Stromal cell of bone marrow (primary cell): Measurements from ENCODE around the gene KANSL1.
"Not testable (repeated sequence)": the region's sequence is repeated elsewhere in the genome, so short reads cannot be mapped to it uniquely, and the experiment has no call there.

ENCODE experiments used
- DNase-seq: peaks from one replicate; pipeline ENCODE4 v3.0.0-alpha.2; 2012; ENCODE audit warnings: low read depth

The KANSL1 gene

DNA sequence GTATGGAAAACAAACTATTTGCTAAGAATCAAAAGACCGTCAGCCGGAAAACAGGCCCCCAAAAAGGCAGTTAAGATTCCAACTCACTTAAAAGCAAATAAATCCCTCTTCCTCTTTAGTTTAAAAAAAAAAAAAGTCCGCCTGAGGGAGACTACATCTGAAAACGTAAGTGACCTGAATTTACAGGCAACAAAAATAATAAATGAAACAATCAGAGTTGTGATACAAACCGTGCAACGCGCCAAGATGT lies 1.1 kb downstream of the KANSL1 start:
- no peak for DNase-seq

DNA sequence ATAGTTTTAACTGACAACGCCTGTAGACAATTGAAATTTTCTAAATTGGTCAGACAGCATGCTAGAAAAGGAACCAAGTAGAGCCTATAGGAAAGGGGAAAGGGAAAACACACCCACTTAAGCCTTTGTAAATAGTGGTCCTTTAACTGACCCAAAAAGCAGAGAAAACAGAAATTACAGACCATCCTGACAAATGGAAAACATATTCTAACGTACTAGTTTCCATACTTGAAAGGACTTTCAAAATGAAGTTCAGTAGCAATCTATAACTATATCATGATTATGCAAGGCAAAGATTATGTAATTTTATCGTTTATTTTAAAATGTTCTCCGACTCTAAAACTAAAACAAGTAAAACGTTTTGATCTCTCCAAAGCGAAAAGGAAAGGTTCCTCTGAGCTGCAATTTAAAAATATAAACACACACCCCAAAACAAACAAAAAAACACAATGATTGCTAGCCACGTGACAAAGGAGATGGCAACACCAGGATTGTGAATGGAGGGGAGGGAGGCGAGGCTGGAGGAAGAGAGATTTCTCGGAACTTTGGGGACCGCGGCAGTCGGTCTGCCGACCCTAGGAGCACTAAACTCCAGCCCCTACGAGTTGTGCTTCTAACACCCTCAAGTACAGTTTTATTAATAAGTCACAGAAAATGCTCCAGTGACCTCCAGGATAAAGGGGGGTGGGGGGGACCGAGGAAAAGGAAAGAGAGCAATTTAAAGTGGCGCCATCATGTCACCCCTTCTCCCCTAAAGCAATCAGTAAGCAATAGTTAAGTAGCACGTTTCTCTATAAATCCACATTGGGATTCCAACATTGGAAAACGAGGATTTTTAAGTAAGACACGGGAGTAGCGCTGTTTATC lies 1.7 kb downstream of the KANSL1 start:
- no peak for DNase-seq

DNA sequence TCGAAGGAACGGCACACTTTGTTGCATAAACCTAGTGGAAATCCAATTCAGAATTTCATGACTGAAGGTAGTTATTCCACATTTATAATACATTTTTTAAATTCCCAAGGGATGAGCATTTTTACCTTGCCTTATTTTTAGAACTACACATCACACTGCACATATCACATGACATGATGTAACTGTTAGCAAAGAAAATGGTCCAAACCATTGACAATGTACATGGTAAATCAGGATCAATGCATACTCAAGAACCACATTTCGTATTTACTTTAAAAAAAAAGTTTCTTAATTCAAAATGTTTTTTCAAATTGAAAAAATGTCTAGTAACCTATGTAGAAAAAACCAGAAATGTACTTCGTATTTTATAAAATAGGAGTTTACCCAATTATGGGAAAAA lies 2.5 kb downstream of the KANSL1 start:
- DNase-seq, result no peak

DNA sequence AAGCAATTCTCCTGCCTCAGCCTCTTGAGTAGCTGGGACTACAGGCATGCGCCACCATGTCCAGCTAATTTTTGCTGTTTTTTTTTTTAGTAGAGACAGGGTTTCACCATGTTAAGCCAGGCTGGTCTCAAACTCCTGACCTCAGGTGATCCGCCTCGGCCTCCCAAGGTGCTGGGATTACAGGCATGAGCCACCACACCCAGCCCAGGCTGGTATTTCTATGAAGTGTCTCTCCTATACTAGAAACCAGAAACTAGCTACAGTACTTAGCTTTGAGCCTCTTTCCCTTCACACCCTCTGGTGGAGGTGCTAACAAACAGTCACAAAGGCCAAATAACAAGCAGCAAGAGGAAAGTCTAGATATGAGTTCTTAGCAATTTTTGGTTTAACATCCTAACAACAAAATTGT lies 6.4 kb downstream of the KANSL1 start:
- not testable (repeated sequence) for DNase-seq

DNA sequence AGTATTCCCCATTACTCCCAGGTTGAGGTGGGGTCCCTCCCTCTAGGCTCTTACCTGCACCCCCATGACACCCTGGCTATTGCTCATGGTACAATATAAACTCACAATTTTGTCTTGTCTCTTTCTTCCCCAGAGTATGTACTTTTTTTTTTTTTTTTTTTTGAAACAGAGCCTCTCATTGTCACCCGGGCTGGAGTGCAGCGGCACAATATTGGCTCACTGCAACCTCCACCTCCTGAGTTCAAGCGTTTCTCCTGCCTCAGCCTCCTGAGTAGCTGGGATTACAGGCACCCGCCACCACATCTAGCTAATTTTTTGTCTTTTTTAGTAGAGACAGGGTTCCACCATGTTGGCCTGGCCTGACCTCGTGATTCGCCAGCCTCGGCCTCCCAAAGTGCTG lies 8.5 kb downstream of the KANSL1 start:
- DNase-seq, result no peak

DNA sequence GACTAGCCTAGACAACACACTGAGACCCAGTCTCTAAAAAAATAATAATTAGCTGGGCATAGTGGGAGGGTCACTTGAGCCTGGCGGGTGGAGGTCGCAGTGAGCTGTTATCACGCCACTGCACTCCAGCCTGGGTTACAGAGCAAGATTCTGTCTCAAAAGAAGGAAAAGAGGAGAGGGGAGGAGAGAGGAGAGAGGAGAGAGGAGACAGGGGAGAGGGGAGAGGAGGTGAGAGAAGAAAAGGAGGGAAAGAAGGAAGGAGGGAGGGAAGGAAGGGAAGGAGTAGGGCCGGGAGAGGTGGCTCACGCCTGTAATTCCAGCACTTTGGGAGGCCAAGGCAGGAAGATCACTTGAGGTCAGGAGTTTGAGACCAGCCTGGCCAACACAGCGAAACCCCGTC lies 9.8 kb downstream of the KANSL1 start:
- DNase-seq, result not testable (repeated sequence)

DNA sequence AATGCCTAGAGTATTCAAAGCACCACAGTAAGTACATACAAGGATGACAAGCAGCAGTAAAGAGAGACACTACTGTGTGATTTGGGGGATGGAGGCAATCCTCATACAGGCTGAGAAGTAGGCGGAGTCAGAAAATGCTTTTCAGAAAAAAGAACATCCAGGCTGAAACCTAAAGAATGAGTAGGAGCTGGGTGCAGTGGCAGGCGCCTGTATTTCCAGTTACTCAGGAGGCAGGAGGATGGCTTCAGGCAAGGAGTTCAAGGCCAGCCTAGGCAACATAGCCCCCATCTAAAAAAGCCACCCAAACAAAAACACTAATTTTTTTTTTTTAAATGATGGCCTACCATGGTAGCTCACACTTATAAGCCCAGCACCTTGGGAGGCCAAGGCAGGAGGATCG lies 10.3 kb downstream of the KANSL1 start:
- DNase-seq, result no peak

DNA sequence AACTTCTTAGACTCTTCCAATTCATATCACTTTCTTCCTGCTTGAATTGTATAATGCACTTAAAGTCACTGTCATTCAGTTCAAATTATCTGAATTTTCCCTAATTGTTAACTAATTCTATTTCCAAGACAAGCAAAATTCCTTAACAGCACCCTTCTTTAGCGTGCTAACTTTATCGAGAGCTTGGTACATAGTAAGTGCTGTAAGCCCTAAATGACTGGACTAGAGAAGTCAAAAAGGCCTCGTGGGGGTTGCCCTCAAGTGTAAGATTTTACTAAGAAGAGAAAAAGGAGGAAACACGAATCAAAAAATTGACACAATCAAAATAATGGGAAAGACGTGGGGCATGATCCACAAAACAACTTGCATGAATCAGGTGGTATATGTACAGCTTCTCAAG lies 11.3 kb downstream of the KANSL1 start:
- no peak for DNase-seq

DNA sequence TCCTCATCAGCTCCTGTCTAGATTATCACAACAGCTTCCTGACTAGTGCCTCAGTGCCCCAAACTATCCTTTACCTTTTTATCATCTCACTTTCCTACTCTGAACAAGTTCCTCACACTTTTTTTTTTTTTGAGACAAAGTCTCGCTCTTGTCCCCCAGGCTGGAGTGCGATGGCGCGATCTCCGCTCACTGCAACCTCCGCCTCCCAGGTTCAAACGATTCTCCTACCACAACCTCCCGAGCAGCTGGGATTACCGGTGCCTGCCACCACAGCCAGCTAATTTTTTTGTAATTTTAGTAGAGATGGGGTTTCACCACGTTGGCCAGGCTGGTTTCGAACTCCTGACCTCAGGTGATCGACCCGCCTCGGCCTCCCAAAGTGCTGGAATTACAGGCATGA lies 11.9 kb downstream of the KANSL1 start:
- not testable (repeated sequence) for DNase-seq

DNA sequence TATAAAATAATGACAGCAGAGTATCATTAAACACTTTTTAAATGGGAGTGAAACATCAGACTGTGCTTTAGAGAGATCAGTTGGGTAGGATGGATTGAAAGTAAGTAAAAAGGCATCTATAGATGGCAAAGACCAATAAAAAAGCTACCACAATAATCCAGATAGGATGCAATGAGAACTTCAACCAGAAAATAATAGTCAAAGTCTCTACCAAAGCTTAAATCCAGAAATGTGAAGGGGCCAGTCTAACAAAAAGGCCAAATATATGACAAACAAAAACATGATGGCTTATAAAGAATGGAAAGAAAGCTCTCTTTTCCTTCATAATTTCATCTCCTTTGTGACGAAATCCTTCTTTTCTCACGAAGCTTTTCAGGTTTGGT lies 12.3 kb downstream of the KANSL1 start:
- no peak for DNase-seq

DNA sequence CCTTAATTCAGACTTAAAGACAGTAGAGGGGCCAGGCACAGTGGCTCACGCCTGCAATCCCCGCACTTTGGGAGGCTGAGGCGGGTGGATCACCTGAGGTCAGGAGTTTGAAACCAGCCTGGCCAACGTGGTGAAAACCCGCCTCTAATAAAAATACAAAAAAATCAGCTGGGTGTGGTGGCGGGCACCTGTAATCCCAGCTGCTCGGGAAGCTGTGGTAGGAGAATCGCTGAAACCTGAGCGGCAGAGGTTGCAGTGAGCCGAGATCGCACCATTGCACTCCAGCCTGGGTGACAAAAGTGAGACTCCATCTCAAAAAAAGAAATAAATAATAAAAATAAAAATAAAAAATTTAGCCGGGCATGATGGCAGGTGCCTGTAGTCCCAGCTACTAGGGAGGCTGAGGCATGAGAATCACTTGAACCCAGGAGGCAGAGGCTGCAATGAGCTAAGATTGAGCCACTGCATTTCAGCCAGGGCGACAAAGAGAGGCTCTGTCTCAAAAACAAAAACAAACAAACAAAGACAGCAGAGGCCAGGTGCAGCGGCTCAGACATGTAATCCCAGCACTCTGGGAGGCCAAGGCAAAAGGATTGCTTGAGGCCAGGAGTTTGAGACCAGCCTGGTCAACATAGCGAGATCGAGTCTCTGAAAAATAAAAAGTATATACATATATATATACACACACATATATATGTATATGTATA lies 12.9 kb downstream of the KANSL1 start:
- not testable (repeated sequence) for DNase-seq

DNA sequence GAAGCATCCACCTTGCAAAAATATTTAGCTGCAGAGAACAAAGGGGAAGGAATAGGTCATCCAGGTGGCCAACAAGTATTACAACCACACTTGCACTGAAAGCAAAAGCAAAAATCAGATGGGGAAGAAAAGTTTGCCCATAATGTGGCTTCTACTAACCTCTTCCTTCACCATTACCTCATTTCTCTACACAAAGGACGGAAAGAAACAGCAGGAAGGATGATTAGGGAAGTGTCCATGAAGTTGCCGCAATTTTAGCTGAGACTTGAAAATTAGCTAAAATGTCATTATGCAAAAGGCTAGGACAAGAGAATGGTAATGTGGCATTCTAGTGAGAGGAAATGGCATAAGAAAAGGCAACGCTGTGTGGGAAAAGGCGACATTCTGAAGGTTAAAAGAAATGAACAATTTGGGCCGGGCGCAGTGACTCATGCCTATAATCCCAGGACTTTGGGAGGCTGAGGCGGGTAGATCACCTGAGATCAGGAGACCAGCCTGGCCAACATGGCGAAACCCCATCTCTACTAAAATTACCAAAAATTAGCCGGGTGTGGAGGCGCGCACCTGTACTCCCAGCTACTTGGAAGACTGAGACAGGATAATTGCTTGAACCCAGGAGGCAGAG lies 13.7 kb downstream of the KANSL1 start:
- no peak for DNase-seq

DNA sequence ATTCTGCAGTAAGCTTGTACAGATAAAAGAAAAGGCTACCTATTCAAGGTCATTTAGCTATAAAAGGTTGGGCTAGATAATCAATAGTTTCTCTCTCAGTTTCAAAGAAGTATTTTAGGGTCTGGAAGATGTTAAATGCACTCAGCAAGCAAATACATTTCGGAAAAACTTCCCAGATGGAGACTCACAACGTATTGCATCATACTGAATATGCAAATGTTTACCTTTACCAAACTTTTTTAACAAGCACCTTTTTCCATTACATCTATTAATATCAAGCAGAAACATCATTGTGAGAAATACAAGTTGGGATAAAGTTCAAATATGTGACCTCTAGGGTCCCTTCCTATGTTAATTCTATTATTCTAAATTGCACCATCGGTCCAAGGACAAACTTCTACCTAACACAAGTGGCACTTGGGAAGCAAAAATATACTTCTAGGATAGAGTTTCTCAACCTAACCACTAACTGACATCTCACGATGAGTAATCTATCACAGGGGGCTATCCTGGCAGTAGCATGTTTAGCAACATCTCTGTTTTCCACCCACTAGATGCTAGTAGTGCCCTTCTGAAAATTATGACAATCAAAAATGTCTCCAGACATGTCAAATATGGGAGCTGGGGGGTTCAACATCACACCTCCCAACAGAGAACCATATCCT lies 14.5 kb downstream of the KANSL1 start:
- DNase-seq, result no peak

DNA sequence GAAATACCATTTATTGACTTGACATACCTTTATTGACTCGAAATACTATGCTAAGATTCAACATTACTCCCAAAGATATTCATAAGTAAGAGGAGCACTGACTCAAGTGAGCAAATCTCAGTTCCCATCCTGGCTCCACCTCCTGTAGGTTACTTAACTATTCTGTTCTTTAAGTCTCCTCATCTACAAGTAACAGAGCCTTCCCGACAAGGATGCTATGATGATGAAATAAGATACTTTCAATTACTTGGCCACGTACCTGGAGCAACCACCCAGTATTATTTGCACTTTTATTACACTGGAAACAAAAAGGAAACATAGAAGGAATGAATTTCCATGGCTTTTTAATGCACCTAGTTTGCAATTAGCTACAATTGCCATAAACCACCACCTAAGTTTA lies 16.3 kb downstream of the KANSL1 start:
- DNase-seq, result no peak

DNA sequence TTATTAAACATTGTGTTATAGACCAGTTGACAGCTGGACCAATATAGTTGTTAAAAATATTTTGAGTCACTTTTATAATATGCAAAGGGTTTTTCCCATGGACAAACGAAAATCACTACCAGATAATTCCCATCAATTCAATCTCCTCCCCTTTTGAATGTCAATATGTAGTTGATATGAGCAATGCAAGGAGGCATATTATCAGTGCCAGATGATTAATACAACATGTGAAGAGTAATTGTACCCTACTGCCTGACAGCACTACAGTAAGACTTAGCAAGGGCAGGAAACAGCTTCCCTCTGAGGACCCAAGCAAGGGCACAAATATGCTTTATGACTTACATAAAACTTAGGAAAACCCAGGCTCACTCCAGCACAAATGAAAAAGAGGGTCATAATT lies 17.3 kb downstream of the KANSL1 start:
- DNase-seq, result no peak

DNA sequence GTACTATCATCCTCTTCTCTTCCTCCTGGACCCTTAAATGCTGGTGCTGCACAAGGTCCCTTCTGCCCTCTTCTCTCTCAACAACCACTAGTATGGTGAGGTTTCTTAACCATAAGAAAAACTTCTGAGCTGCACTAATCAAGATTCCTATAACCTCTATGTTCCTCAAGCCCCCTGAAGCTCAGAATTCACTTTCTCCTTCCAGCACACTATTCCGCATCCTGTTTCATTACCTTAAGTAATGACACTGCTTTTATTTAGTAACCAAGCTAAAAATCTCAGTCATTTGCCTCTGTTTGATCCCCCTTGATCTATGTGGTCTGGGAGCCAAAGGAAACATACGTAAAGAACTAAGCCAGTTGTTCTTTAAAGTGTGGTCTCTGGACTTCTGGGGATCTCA lies 20.1 kb downstream of the KANSL1 start:
- no peak for DNase-seq

DNA sequence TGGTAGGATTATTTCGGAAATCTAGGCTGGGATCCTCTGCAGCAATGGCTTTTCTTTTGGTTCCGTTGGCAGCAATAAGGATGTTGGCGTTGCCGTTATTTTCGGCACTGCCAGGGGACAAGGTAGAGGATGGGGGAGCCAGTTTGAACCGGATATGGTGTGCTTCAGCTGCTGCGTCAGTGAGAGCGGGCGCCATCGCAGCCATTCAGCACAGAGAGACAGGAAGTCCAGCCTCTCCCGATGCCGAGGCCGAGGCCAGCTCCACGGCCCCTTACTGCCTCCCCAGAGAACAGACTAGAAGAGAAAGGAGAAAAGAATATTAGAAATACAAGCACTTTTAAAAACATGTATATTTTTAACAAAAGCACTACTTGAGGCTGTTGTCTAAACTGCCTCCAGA lies 21.3 kb downstream of the KANSL1 start:
- no peak for DNase-seq

DNA sequence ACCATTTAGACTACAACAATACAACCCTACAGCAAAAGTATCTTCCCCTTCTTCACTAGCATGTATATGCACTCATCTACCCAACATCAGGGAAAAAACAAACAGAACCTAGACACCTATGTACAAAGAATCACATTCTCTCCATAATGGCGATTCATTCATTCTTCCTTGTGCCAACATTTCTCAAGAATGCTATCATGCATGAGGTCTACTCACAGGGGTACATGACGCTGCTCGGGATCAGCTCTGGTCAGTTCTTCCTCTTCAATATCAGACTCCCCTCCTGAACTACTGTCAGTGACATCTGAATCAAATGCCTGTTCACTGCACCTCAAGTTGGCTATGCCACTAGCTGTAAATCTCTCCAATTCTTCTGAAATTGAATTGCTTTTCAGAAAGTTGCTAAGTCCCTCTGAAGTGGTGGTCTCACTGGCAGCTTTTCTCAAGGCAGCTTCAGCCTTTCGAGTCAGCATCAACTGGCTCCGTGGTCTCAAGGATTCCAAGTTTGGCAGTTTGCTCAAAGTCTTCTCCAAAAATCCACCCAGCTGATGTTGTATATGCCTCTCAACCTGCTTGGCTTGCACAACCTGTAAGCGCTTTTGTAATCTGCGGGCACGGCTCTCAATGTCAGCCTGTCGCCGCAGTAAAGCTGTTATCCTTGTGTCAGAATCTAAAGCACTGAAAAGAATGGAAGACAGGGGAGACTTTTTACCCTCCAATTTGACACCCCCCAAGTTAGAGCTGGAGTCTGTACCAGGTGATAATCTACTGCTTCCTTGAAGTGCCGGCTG lies 22.4 kb downstream of the KANSL1 start:
- DNase-seq, result no peak

DNA sequence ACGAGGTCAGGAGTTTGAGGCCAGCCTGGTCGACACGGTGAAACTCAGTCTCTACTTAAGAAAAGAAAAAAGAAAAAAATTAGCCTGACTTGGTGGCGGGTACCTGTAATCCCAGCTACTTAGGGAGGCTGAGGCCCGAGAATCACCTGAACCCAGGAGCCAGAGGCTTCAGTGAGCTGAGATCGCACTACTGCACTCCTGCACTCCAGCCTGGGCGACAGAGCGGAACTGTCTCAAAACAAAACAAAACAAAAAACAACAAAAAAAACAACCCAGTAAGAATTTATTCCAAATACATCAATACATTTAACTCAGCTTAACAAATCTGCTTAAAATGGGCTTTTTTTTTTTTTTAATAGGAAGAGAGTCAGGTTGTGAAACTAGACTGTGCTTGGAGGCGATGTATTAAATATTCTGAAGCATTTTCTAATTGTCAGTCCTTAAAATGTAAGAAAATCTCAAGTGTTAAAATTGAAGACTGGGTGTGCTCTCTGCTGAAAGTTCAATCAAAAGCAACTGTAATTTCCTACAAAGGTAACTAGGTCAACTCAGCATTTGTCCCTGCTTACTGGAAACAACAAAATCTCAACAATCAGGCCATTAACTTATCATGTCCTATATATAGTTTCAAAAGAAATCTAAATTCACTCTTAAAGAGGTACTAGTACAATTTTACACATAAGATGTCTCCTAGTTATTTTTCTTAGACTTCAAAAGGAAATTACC lies 23.2 kb downstream of the KANSL1 start:
- DNase-seq, result no peak

DNA sequence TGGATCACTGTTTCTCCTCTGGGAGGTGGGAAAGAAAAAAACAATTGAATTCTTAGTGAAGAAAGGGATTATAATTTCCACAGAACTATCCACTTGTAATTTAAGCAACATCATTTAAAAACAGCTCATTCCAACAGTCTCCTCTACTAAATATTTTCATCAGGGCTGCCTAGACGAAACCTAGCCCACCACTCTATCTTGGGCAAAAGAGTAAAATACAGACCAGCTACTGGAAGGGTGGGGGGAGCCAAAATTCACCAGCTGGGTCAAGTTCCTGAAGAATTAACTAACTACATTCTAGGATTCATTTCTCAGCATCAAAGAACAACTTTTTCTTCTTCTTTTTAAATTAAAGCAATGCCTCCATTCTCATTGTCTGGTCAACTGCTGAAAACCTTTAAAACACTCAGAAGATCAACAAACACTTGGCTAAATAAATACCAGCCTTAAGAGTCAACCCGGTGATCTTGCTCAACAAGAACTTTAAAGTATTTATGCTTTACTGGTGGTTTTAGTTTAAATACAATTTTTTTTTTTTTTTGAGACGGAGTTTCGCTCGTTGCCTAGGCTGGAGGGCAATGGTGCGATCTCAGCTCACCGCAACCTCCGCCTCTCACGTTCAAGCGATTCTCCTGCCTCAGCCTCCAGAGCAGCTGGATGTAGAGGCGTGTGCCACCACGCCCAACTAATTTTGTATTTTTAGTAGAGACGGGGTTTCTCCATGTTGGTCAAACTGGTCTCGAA lies 25.2 kb downstream of the KANSL1 start:
- DNase-seq, result no peak

DNA sequence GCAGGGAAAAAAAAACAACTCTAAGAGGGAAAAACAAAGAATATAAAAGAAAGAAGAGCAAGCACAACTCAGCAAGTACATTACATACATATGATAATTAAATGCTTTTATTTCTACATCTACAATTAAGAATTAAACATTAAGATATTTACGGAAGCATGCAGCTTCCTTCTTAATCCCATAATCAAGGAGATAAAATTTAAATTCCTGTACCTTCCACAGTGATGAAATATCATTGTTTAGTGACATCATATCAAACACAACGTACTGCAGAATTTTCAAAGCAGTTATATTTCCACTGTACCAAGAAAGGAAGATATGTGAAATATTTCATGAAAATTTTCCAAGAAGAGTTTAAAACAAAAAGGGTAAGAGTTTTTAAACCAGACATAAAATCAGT lies 26.0 kb downstream of the KANSL1 start:
- DNase-seq, result no peak
